Measurements from ENCODE around the gene POLR1E.

DNA sequence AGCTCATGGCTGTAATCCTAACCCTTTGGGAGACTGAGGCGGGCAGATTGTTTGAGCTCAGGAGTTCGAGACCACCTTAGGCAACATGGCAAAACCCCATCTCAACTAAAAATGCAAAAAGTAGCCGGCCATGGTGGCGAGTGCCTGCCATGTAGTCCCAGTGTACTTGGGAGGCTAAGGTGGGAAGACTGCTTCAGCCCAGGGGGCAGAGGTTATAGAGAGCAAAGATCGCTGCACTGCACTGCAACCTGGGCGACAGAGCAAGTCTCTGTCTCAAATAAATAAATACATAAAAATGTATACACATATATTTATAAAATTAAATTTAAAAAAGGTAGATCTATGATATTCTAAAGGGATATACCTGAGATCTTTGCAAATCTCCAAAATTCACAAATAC lies 39.9 kb upstream of the POLR1E start:
- TF ChIP-seq, protein P1, sequence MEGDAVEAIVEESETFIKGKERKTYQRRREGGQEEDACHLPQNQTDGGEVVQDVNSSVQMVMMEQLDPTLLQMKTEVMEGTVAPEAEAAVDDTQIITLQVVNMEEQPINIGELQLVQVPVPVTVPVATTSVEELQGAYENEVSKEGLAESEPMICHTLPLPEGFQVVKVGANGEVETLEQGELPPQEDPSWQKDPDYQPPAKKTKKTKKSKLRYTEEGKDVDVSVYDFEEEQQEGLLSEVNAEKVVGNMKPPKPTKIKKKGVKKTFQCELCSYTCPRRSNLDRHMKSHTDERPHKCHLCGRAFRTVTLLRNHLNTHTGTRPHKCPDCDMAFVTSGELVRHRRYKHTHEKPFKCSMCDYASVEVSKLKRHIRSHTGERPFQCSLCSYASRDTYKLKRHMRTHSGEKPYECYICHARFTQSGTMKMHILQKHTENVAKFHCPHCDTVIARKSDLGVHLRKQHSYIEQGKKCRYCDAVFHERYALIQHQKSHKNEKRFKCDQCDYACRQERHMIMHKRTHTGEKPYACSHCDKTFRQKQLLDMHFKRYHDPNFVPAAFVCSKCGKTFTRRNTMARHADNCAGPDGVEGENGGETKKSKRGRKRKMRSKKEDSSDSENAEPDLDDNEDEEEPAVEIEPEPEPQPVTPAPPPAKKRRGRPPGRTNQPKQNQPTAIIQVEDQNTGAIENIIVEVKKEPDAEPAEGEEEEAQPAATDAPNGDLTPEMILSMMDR (IDR thresholded peaks at IDR 0.05), result no peak
- TF ChIP-seq POLR2AphosphoS5 (IDR thresholded peaks at IDR 0.05; ENCODE audit: insufficient read depth in 1 of 2, low read depth in 1 of 2), result no peak
